ENCODE data around the gene BMPR1A.

DNA sequence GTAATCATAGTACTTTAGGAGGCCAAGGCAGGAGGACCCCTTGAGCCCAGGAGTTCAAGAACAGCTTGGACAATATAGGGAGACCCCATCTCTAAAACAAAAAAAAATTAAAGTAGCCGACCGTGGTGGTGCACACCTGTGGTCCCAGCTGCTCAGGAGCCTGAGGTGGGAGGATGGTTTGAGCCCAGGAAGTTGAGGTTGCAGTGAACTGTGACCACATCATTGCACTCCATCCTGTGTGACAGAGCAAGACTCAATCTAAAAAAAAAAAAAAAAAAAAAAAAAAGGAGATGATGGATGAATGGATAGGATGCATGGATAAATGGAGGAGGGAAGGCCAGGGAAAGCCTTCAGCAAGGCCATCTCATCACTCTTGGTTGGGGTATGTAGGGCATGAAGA lies 33.4 kb upstream of the BMPR1A start:
- TF ChIP-seq, protein P1, sequence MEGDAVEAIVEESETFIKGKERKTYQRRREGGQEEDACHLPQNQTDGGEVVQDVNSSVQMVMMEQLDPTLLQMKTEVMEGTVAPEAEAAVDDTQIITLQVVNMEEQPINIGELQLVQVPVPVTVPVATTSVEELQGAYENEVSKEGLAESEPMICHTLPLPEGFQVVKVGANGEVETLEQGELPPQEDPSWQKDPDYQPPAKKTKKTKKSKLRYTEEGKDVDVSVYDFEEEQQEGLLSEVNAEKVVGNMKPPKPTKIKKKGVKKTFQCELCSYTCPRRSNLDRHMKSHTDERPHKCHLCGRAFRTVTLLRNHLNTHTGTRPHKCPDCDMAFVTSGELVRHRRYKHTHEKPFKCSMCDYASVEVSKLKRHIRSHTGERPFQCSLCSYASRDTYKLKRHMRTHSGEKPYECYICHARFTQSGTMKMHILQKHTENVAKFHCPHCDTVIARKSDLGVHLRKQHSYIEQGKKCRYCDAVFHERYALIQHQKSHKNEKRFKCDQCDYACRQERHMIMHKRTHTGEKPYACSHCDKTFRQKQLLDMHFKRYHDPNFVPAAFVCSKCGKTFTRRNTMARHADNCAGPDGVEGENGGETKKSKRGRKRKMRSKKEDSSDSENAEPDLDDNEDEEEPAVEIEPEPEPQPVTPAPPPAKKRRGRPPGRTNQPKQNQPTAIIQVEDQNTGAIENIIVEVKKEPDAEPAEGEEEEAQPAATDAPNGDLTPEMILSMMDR (IDR thresholded peaks at IDR 0.05): no peak
- TF ChIP-seq POLR2A (IDR thresholded peaks at IDR 0.05): no peak

Measured in esophagus squamous epithelium (tissue), 4 donors.